ENCODE data around the gene NXN.
"Not testable (repeated sequence)": the region's sequence is repeated elsewhere in the genome, so short reads cannot be mapped to it uniquely, and the experiment has no call there.

Gene NXN

GRCh38 chr17:951325-952132, 28.0 kb downstream of the NXN start:
- no peak for DNase-seq

GRCh38 chr17:949623-950303, 29.8 kb downstream of the NXN start:
- no peak for DNase-seq

DNA sequence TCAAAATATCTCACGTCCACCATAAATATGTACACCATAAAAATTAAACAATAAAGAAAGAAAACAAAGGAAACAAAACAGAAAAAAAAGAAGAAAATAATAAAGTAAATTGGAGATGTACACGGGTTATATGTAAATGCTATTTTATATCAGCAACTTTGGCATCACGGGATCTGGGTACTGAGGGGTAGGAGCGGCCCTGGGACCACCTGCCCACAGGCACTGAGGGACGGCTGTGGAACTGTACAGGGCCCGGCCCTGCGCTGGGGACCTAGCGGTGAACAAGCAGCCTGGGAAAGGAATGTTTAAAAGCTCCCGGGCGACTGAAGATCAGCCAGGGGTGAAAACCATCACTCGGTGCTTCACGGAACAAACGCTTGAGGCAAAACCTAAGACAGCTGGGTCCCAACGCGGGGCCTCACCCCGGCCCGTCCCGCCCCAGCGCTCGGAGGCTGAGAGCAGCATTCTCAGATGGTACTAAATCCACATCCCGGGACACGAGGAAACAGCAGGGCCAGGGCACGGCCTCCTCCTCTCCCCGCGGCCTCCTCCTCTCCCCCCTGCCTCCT, 31.2 kb downstream of the NXN start:
- no peak for DNase-seq

DNA sequence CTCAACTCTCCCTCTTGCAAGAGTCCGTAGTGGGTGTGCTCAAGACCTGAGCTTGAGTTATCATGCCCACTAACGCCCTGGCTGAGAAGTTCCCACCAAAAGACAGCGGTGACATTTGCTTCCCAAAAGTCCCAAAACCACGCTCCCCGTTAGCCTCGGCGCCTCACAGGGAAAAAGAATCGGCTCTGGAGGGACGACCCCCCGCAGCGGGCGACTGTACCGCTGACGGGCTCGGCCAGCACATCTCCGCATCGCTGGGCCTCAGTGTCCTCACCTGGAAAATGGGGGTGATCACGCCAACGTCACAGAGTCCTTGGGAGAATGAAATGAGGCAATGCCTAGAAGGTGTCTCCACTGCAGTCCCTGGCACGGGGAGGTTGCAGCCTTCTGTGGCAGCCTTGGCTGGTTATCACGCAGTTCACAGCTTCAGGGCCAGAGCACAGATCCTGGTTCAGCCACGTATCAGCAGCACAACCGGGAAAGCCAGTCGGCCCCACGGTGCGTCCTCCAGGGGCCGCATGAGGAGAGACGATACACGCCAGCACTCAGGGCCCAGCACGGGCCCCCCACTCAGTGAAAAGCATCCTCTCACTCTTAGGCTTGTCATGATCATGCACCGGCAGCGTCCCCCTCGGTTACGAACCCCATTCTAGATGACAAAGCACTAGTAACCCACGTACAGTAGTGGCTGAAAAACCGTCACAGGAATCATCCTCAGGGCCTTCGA, 32.9 kb downstream of the NXN start:
- no peak for DNase-seq

- no peak for DNase-seq
Observed at GRCh38 chr17:945672-946071, 33.9 kb downstream of the NXN start.

- DNase-seq = no peak
Observed at GRCh38 chr17:944266-944826, 35.2 kb downstream of the NXN start.

GRCh38 chr17:935485-935884, 44.1 kb downstream of the NXN start:
- DNase-seq = no peak

DNA sequence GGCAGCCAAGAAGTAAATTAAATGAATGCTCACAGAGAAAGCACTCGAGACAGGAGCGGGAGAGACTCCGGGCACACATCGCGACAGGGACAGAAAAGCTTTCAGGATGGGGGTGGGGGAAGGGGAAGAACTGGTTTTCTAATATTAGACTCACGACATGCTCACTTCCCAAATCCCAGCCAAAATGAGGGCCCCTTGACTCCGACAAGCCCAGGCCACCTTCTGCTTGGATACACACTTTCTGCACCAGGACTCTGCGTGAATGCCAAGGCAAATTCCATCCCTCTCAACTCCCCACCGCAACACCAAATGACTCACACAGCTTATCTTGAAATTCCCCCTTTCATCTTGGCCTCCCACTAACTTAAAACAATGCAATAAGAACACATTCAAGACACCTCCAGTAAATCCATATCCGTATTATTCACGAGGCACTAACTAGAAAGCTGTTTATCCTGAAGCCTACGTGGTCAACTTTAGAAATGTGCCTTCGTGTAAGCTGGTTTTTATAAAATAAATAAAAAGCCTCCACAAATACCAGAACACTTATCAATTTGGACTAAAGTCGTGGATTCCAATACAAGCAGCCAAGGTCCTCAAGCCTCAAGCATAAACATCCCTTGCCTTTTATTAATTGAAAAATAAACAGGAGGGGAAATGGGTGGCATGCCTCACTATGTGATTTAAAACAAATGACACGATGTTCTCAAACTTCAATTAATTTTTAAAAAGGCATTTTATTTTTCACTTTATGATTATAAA, 46.1 kb downstream of the NXN start:
- no peak for DNase-seq

- no peak for DNase-seq
Observed at GRCh38 chr17:930258-930657, 49.3 kb downstream of the NXN start.

- no peak for DNase-seq
Observed at GRCh38 chr17:929586-929985, 50.0 kb downstream of the NXN start.

DNA sequence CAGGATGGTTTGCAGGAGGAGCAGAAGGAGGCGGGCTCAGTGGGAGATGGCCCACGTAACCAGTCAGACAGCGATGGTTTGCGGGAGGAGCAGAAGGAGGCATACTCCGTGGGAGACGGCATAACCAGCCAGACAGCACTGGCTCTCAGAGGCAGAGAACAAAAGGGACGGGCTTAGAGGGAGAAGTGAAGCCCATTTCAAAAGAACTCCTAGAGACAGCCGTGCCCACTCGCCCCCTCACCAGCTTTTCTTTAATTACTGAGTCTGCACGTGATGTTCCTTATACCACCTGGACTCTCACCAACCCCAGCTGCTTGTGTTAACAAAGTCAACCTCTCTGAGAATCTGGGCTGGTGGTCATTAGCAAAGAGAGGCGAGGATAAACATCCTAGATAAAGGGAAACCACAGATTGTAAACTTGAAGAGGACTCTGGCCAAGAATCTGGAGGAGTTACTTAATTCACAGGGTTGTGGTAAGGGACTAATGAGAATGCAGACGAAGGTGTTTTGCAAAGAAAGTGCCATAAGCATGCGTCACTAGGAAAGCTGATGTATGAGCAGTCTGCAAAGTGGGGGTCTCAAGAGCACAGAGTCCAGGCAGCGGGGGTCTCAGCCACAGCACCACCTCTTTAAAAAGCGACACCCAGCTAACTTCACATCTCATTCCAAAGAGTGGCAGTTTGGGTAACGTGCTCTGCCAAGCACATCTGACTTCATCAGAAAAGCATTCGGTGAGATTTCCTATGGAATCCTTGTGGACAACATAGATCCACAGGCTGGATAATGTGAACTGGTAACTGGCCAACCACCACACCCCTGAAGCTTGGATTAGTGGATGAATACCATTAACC, 51.7 kb downstream of the NXN start:
- DNase-seq = no peak

DNA sequence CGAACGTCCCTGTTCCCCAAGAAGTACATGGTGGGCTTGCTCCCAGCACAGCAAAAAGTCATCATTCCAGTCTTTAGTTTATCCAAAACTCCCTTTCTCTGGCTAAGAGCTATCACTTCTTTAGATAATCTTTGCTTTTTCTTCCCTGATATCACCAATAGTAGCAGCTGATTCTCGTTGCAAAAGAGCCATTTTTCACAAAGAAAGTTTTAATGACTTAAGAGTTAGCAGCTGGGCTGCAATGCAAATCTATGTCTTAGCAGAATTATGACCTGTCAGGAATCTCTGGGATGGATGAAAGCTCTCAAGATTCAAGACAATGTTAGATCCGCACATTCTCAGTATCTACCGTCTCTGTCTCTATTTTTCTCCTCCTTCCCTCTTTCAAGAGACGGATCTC, 53.8 kb downstream of the NXN start:
- no peak for DNase-seq

- DNase-seq = no peak
Observed at GRCh38 chr17:924711-925475, 54.7 kb downstream of the NXN start.

DNA sequence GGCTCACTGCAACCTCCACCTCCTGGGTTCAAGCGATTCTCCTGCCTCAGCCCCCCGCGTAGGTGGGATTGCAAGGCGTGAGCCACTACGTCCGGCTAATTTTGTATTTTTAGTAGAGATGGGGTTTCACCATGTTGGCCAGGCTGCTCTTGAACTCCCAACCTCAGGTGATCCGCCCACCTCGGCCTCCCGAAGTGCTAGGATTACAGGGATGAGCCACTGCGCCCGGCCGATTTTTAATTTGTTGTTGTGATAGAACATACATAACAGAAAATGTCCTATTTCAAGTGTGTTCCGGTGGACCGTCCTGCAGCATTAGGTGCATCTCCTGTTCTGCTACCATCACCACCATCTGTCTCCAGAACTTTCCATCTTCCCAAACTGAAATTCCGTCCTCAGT, 55.3 kb downstream of the NXN start:
- DNase-seq = not testable (repeated sequence)

DNA sequence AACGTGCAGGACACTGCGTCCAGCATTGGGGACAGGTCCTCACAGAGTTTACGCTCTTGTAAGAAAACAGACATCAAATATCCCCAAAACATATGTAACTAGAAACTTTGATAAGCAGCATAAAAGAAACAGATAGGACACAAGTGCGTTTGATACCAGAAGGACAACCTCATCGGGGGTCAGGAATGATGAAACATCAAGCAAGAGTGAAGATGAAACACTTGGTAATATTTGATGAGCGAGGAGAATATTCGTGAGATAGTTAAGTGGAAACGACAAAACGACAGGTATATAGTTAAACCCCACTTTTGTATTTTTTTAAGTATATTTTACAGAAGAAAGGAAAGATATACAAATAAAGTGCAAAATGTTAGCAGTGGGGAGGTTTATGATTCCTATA, 55.9 kb downstream of the NXN start:
- no peak for DNase-seq

GRCh38 chr17:921161-921560, 58.4 kb downstream of the NXN start:
- DNase-seq = no peak

DNA sequence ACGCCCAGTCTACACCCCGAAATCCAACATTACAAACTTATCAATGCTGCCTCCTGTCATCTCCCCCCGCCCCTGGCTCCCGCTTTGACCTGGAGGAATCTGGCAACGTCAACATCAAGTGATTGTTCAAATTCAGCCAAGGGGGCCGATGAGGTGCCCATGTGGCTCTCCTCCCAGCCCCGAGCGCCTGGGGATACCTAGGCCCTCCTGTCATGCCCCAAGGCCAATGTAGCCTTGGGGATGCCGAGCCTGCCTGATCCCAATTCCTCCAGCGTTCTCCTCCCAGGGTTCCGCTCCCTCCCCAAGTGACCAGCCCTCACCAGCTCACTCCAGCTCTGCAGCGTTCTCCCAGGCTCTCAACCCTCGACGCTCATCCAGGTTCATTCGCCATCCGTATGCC, 59.4 kb downstream of the NXN start:
- no peak for DNase-seq

DNA sequence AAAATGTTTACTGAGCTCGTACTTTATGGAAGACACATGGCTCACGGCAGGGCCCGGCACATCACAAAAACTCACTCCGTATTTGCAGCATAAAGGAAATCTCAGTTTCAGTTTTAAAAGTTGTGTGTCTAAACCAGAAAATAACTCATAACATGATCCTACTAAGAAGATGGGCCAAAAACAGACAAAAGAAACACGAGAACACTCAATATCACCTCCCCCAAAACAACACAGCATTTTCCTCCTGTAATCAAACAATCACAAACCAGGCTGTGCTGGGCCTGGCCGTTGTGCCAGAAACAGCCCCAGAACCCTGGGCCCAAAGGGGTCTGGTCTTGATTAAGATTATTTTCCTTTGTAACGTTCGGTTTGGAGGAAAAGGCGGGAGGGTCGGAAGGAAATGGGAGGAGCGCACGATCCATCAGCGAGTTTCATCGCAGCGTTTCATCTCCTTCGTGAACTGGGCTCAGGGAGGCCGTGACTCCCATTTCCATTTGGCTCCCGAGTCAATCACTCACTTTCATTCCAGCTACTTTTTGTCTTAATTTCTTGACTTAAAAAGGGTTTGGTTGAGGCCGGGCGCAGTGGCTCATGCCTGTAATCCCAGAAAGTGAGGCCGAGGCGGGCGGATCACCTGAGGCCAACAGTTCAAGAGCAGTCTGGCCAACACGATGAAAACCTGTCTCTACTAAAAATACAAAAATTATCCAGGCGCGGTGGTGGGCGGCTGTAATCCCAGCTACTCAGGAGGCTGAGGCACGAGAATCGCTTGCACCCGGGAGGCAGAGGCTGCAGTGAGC, 61.4 kb downstream of the NXN start:
- no peak for DNase-seq

DNA sequence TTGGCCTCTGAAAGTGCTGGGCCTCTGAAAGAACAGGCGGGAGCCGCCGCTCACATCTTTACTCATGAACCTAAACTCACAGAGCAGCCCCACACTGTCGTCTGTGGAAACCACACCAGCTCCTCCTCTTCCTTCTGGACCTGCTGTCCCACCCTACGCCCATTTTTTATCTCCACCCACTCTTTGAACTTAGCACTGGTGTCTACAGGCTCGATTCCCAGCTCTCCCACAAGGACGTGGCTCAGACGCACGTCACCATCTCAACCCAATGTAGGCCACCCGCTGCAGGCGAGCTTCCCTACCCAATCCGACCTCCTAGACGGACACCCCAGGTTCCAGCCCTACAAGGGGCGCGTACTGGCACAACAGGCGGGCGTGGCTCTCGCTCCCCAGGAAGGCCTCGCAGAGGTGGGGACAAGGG, 62.2 kb downstream of the NXN start:
- no peak for DNase-seq

DNA sequence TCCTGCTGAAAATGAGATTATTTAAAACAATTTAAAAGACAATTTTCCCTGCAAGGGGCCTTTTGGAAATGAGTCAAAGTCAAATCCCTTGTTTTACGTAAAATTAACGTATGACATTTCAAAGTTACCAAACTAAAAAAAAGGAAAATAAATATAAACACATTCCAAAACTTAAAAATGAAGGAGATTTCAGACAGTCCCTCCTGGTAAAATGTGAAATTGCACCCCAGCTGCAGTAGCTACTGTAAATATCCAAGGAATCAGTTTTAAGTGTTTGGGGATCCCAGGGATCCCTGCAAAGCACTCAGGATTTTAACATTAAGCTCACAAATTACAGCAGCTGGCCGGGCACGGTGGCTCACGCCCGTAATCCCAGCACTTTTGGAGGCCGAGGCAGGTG, 63.3 kb downstream of the NXN start:
- no peak for DNase-seq

Data from NCI-H1930 (cell line).